Activated T-helper 17 cell treated with anti-CD3 and anti-CD28 coated beads, Interleukin-2, amount 50 U/mL, for 72 hours (primary cell): Measurements from ENCODE around the gene KBTBD12. TPM values are rescaled to one million over a fixed set of nuclear protein-coding genes. Genes with fewer than 3 reads are reported as not detected.
A peak's percentile ranks its signal among the peaks of the same experiment; 100 is the strongest.
"Not testable (repeated sequence)": the region's sequence is repeated elsewhere in the genome, so short reads cannot be mapped to it uniquely, and the experiment has no call there.

Experiments
- ATAC-seq: fragments of 150-1000 bp; cut with Tn5 transposase; replicated peaks from 2 replicates; pipeline ENCODE4 v1.10.0; 2021; ENCODE audit warnings: mild to moderate bottlenecking, moderate library complexity
- H3K27ac Mint-ChIP-seq: one replicate; pipeline ENCODE4 v1.8.0; 2022; ENCODE audit warnings: mixed read lengths
- H3K27me3 Mint-ChIP-seq: one replicate; pipeline ENCODE4 v1.8.0; 2022; ENCODE audit warnings: mixed read lengths
- H3K36me3 Mint-ChIP-seq: one replicate; pipeline ENCODE4 v1.8.0; 2022; ENCODE audit warnings: low read depth, mild to moderate bottlenecking, mixed read lengths
- H3K4me1 Mint-ChIP-seq: one replicate; pipeline ENCODE4 v1.8.0; 2022; ENCODE audit warnings: mixed read lengths
- H3K4me3 Mint-ChIP-seq: one replicate; pipeline ENCODE4 v1.8.0; 2022; ENCODE audit warnings: mild to moderate bottlenecking, mixed read lengths
- H3K9me3 Mint-ChIP-seq: one replicate; pipeline ENCODE4 v1.8.0; 2022; ENCODE audit warnings: mixed read lengths
- total RNA-seq, 2 donors: library from RNA; stranded (reverse); gene quantifications; one replicate each; pipeline ENCODE4 v1.2.3, GENCODE V29; 2022

The KBTBD12 gene
- total RNA-seq, 2 donors from 2014 or later, result not detected

DNA sequence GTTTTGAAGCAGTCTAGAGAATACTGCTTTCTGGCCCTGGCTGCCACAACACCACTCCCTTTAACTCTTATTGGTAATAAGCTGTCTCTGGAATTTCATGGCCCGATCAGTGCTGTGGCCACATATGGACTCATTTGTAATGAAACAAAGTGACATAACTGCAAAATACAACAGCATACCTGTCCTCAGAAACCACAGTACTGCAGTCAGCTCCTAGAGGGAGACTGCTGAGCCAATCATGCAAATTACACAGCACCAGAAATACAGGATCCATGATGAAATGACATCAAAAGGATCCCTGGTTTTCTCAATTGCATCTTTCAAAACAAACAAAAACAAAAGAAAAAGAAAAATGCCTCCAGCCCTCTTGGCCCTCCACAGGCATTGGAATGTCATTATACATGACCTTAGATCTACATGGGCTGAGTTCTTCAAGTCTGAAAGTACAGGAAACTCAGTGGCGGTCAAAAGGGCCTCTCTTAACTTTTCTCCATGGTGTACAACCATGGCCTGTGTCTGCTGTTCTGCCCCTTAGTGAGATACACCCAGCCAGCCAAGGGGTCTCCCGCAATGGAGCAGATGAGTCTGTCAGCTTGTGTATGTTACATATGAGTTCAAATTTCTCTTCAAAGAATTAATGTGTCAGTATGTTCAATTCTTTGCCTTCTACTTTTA, 24.9 kb upstream of the KBTBD12 start:
- peaks cover 6% of the 10 kb centered on the region for H3K36me3 Mint-ChIP-seq
- peaks cover 10% of the 10 kb centered on the region for H3K4me1 Mint-ChIP-seq
- H3K27ac Mint-ChIP-seq, result peak overlapping the region; percentile 75
- H3K4me3 Mint-ChIP-seq, result peak overlapping the region; percentile 33
- peaks cover 8% of the 10 kb centered on the region for H3K9me3 Mint-ChIP-seq
- peak; percentile 46 for ATAC-seq
- H3K27me3 Mint-ChIP-seq, result peaks cover 23% of the 10 kb centered on the region

DNA sequence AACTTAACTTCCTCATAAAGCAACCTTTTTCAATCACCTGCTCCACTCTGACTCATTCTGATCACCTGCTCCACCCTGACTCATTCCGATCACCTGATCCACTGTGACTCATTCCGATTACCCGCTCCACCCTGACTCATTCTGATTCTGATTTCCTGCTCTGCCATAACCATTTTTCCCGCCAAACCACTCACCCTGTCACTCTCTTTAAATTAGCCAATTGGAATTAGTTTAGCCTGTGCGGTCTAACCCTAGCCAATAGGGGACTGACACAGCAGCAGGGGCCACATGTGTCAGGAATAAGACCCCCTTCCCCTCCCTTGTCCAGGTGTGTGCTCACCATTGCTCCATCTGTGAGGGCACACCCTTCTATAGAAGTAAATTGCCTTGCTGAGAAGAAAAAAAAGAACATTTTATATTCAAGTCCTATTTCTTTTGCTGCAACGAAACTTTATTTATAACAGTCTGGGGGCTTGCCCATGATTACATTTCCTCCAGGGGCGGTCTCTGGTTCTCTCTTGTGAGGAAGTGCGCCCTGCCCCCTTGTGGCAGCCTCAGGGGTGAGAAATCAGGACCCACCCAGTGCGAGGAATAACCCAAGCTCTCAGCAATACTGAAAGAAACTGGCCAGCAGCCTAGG, 24.3 kb upstream of the KBTBD12 start:
- H3K4me3 Mint-ChIP-seq, result peak overlapping the region; percentile 33

DNA sequence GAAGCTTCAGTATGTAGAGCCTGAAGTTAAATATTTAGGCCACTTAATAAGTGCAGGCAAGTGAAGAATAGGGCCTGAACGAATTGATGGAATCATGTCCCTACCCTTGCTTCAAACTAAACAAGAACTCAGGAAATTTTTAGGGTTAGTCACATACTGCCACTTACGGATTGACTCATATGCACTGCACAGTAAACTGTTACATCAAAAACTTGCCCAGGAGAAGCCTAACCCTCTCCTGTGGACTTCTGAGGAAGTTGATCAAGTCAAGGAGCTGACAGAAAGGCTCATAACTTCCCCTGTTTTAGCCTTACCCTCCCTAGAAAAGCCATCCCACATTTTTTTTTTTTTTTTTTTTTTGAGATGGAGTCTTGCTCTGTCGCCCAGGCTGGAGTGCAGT, 20.6 kb upstream of the KBTBD12 start:
- H3K36me3 Mint-ChIP-seq, result peaks cover 6% of the 10 kb centered on the region
- H3K9me3 Mint-ChIP-seq, result peaks cover 8% of the 10 kb centered on the region
- ATAC-seq, result no peak
- peaks cover 10% of the 10 kb centered on the region for H3K27me3 Mint-ChIP-seq
- H3K4me3 Mint-ChIP-seq, result no peak overlapping the region
- H3K4me1 Mint-ChIP-seq, result peaks cover 7% of the 10 kb centered on the region
- H3K27ac Mint-ChIP-seq, result no peak overlapping the region

More for the DNA sequence above, 24.3 kb upstream of the KBTBD12 start:
- ATAC-seq, result peak; percentile 86
- peak overlapping the region; percentile 75 for H3K27ac Mint-ChIP-seq
- H3K9me3 Mint-ChIP-seq, H3K36me3 Mint-ChIP-seq: not testable (repeated sequence)
- H3K27me3 Mint-ChIP-seq, result peaks cover 23% of the 10 kb centered on the region
- H3K4me1 Mint-ChIP-seq, result peaks cover 10% of the 10 kb centered on the region

DNA sequence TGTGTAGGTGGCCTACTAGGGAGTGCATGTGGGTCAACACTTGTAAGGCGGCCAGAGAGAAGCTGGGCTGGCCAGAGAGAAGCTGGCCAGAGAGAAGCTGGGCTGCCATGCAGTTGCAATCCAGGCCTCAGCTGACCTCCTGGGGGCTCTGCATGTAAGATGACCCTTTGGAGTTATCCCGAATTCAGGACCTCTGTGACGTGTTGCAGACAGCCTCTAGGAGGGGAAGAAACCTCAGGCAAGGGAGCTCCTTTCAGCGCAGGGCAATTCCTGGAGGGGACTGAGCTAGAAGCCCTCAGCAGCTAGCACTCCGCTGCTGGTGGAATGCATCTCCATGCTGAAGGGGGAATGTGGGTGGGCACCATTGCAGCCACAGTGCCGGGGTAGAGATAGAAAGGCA, 15.8 kb upstream of the KBTBD12 start:
- H3K4me1 Mint-ChIP-seq, result no peaks in the 10 kb centered on the region
- H3K36me3 Mint-ChIP-seq, result no peaks in the 10 kb centered on the region
- peaks cover 5% of the 10 kb centered on the region for H3K9me3 Mint-ChIP-seq
- no peak overlapping the region for H3K4me3 Mint-ChIP-seq
- H3K27me3 Mint-ChIP-seq, result peaks cover 13% of the 10 kb centered on the region
- ATAC-seq, result no peak
- H3K27ac Mint-ChIP-seq, result no peak overlapping the region

DNA sequence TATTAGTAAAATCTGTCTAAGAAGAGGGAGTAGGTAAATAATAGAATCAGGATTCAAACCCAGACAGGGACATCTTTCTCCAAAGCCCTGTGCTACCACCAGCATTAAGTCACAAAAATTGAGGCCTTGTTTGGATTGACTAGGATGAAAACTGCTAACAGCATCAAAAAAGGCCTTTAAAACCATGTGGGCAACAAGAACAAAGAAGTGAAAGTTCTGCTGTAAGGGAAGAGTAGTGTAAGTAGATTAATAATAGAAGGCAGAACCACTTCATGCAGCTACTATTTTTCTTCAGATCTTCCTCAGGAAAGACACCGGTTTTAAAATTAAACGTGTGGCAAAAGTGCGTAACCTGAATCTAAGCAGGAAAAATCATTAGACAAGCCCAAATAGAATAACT, 15.3 kb upstream of the KBTBD12 start:
- no peaks in the 10 kb centered on the region for H3K4me1 Mint-ChIP-seq
- peaks cover 7% of the 10 kb centered on the region for H3K9me3 Mint-ChIP-seq
- H3K27ac Mint-ChIP-seq, result no peak overlapping the region
- peaks cover 19% of the 10 kb centered on the region for H3K27me3 Mint-ChIP-seq
- no peaks in the 10 kb centered on the region for H3K36me3 Mint-ChIP-seq
- ATAC-seq, result no peak
- no peak overlapping the region for H3K4me3 Mint-ChIP-seq

DNA sequence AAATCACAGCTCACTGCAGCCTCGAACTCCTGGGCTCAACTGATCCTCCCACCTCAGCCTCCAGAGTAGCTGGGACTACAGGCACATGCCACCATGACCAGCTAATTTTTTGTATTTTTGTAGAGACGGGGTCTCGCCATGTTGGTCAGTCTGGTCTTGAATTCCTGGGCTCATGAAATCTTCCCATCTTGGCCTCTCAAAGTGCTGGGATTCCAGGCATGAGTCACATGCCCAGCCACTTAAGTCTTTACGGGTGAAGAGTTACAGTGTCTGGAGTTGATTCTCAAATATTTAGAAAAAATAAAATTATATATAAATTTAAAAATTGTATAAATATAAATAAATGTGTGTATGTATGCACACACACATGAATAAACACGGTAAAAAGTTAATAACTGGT, 14.5 kb upstream of the KBTBD12 start:
- H3K4me3 Mint-ChIP-seq, result no peak overlapping the region
- H3K27me3 Mint-ChIP-seq, result peaks cover 21% of the 10 kb centered on the region
- no peak for ATAC-seq
- H3K27ac Mint-ChIP-seq, result no peak overlapping the region
- H3K36me3 Mint-ChIP-seq, result no peaks in the 10 kb centered on the region
- H3K9me3 Mint-ChIP-seq, result peaks cover 7% of the 10 kb centered on the region
- H3K4me1 Mint-ChIP-seq, result no peaks in the 10 kb centered on the region

DNA sequence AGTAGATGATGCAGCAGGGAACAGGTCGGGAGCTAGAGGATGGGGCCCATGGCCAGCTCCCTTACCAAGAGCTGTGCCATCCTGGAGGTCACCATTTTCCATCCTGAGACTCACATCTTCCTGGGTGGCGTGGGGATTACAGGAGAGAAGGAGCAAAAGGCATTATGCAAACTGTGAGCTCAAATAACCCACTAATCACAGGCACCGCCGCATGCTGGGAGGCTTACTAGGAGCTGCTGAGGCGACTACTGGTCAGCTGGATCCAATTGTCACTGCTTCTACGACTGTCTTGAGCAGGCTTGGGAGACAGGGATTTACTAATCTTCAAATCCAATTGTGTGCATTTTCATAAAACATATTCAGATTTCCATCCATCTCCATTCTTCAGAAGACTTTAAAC, 12.5 kb upstream of the KBTBD12 start:
- H3K27me3 Mint-ChIP-seq, result peaks cover 21% of the 10 kb centered on the region
- H3K36me3 Mint-ChIP-seq, result no peaks in the 10 kb centered on the region
- H3K4me1 Mint-ChIP-seq, result no peaks in the 10 kb centered on the region
- H3K4me3 Mint-ChIP-seq, result no peak overlapping the region
- no peak overlapping the region for H3K27ac Mint-ChIP-seq
- no peak for ATAC-seq
- peaks cover 7% of the 10 kb centered on the region for H3K9me3 Mint-ChIP-seq

DNA sequence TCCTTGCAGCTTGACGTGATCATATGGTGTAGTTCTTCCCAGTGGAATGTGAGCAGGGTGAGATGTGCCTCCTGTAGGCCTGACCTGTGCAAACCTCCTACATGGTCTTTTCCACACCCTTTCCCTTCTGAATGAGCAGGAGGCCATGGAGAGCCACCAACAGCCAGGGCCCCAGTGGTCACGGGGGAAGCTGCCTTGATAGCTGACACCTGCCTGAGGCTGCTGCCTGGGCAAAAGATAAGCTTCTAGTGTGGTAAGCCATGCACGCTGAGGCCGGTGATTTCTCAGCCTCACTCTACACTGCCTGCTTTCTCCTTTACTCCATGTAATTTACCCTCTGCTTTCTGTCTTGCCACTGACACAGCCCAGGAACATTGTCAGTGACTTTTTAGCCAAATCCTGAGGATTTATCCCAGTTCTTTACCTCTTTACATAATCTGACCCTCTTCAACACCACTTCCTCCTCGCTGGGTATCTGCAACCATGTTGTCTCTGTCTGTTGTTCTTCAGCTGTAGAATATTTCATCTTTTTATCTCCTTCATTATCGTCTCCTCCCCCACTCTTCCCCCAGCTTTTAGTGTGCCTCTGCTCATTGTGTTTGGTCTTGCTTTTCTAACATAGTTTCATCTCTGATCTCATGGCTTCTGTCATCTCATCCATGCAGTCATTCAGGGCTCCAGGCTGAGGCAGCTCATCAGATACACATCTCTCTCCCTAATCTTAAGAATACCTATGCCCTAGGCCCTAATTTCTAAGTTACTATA, 11.2 kb upstream of the KBTBD12 start:
- Mint-ChIP-seq H3K36me3 (no peaks in the 10 kb centered on the region), H3K4me1 (no peaks in the 10 kb centered on the region), H3K4me3 (no peak overlapping the region), H3K9me3 (peaks cover 7% of the 10 kb centered on the region), H3K27ac (no peak overlapping the region), H3K27me3 (peaks cover 30% of the 10 kb centered on the region)
- no peak for ATAC-seq

DNA sequence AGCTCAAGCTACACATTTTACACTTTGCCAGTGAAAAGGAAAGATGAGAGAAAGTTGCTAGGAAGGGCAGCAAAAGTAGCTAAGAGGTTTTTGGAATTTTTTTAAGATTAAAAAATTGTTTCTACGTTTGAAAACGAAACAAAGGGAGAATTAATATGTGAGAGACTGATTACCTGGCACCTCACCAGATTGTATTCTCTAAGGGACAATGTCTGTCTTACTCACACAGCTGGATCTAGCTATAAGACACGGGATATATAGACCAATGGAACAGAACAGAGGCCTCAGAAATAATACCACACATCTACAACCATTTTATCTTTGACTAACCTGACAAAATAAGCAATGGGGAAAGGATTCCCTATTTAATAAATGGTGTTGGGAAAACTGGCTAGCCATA, 9.5 kb upstream of the KBTBD12 start:
- Mint-ChIP-seq H3K27ac (no peak overlapping the region), H3K4me3 (no peak overlapping the region), H3K9me3 (peaks cover 7% of the 10 kb centered on the region), H3K4me1 (no peaks in the 10 kb centered on the region), H3K27me3 (peaks cover 38% of the 10 kb centered on the region), H3K36me3 (no peaks in the 10 kb centered on the region)
- no peak for ATAC-seq

DNA sequence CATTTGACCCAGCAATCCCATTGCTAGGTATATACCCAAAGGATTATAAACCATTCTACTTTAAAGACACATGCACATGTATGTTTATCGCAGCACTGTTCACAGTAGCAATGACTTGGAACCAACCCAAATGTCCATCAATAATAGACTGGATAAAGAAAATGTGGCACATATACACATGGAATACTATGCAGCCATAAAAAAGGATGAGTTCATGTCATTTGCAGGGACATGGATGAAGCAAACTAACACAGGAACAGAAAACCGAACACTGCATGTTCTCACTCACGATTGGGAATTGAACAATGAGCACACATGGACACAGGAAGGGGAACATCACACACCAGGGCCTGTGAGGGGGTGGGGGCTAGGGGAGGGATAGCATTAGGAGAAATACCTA, 8.4 kb upstream of the KBTBD12 start:
- H3K9me3 Mint-ChIP-seq, H3K4me3 Mint-ChIP-seq, H3K36me3 Mint-ChIP-seq, ATAC-seq, H3K4me1 Mint-ChIP-seq, H3K27ac Mint-ChIP-seq: not testable (repeated sequence)
- H3K27me3 Mint-ChIP-seq, result peaks cover 46% of the 10 kb centered on the region

DNA sequence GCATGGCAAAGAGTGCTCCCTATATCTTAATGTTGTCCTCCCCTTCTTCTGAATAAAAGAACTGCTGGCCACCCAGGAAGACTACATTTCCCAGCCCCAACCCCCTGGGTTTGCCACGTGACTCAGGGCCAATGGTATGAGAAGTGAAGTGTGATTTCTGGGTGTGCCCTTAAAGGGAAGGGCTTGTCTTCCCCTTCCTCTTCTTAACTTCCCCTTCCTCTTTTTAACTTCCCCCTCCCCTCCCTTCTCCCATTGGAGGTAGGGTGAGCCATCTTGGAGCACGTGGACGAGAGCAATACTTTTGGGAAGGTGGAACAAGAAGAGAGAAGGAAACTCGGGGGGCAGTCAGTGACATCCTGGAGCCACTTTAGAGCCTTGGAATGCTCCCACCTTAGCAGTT, 6.8 kb upstream of the KBTBD12 start:
- H3K27ac Mint-ChIP-seq, result no peak overlapping the region
- H3K4me1 Mint-ChIP-seq, result no peaks in the 10 kb centered on the region
- H3K27me3 Mint-ChIP-seq, result peaks cover 52% of the 10 kb centered on the region
- no peak for ATAC-seq
- H3K36me3 Mint-ChIP-seq, result no peaks in the 10 kb centered on the region
- no peak overlapping the region for H3K4me3 Mint-ChIP-seq
- peaks cover 7% of the 10 kb centered on the region for H3K9me3 Mint-ChIP-seq

DNA sequence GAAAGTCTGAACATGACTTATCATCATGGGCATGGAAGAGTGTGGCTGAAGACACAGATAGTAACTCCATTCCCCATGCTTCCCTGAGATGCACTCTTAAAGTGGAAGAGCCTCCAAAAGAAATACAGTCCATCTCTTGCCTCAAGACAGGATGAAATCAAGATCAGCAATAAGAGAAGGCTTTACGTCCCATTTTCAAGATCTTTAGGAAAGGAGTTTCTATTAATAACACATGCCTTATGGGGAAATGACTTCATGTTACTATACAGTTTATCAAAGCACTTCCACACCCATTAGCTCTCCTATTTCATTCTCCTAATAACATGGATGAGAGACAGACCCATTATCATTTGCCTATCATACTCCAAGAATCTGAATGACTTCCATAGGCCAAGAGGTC, 6.1 kb upstream of the KBTBD12 start:
- Mint-ChIP-seq H3K27ac (no peak overlapping the region), H3K27me3 (peaks cover 52% of the 10 kb centered on the region), H3K9me3 (peaks cover 5% of the 10 kb centered on the region), H3K4me1 (no peaks in the 10 kb centered on the region), H3K36me3 (no peaks in the 10 kb centered on the region), H3K4me3 (no peak overlapping the region)
- ATAC-seq, result no peak

DNA sequence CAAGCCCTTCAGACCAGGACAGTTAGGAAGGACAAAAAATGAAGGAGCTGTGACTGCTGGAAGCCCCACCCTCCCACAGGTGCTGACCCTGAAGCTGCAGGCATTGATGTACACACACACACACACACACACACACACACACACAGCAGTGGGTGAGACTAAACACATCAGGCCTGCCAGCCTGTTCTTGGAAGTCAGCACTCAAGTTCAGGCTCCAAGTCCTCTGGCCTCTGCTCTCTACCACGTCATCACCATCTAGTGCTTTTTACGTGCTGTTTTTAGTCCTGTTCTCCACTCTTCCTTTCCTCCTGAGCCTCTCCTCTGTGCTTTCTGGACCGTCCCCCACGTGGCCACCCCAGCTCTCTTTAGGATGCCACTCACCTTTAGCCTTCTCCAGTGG, 5.4 kb upstream of the KBTBD12 start:
- peaks cover 52% of the 10 kb centered on the region for H3K27me3 Mint-ChIP-seq
- H3K36me3 Mint-ChIP-seq, result no peaks in the 10 kb centered on the region
- H3K27ac Mint-ChIP-seq, result no peak overlapping the region

DNA sequence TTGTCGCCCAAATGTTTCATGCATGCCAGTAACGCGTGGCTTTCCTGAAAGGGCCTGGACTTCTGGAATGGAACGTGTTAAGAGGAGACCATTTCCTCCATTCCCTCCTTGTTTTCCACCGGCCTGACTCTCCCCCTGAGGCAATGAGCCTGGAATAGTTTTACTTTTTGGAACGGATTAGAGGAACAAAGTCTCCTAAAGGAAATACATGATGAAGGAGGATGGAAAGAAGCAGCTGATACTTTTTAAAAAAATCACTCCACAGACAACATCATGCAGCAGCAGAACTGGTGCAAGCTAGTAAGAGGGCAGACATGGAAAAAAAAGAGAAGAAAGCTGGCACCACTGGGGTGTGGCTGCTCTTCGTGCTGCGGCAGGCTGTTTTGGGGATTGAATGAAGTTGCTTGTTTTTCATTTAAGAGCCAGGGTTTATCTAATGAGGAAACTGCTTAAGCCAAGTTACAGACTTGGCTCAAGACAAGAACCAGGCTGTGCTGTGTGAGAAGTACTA, 3.6 kb upstream of the KBTBD12 start:
- H3K4me3 Mint-ChIP-seq, result no peak overlapping the region
- H3K4me1 Mint-ChIP-seq, result no peaks in the 10 kb centered on the region
- H3K27me3 Mint-ChIP-seq, result peaks cover 59% of the 10 kb centered on the region
- H3K36me3 Mint-ChIP-seq, result no peaks in the 10 kb centered on the region
- H3K9me3 Mint-ChIP-seq, result no peaks in the 10 kb centered on the region
- no peak for ATAC-seq
- no peak overlapping the region for H3K27ac Mint-ChIP-seq

More for the DNA sequence above, 5.4 kb upstream of the KBTBD12 start:
- no peak for ATAC-seq
- H3K4me3 Mint-ChIP-seq, result no peak overlapping the region
- H3K9me3 Mint-ChIP-seq, result no peaks in the 10 kb centered on the region
- no peaks in the 10 kb centered on the region for H3K4me1 Mint-ChIP-seq

DNA sequence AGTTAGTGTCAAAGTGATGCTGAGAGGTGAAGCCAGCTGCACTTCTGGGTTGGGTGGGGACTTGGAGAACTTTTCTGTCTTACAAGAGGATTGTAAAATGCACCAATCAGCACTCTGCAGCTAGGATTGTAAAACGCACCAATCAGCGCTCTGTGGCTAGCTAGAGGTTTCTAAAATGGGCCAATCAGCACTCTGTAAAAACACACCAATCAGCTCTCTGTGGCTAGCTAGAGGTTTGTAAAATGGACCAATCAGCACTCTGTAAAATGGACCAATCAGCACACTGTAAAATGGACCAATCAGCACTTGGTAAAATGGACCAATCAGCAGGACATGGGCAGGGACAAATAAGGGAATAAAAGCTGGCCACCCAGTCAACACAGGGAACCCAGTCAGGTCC, 1.2 kb upstream of the KBTBD12 start:
- peaks cover 59% of the 10 kb centered on the region for H3K27me3 Mint-ChIP-seq
- not testable (repeated sequence) for ATAC-seq, H3K27ac Mint-ChIP-seq, H3K36me3 Mint-ChIP-seq, H3K4me1 Mint-ChIP-seq, H3K9me3 Mint-ChIP-seq, H3K4me3 Mint-ChIP-seq
